HepG2 (cell line): Measurements from ENCODE around the gene AXDND1.

ENCODE experiments used
- BRCA1 ChIP-seq: sonication (generic); formaldehyde crosslinking; IDR thresholded peaks from 2 replicates; pipeline ENCODE4 v1.4.0; 2020; ENCODE audit warnings: missing genetic modification reagents
- CTCF ChIP-seq: sonication (generic); formaldehyde crosslinking; IDR thresholded peaks from 2 replicates; pipeline ENCODE4 v1.5.0; 2020; ENCODE audit warnings: mild to moderate bottlenecking, missing genetic modification reagents, moderate library complexity
- EZH2 ChIP-seq: conservative IDR thresholded peaks from 2 replicates; pipeline ENCODE4 v1.6.1; 2012; ENCODE audit warnings: mild to moderate bottlenecking, low read depth, low read length, moderate library complexity
- HIC2 ChIP-seq: sonication (generic); formaldehyde crosslinking; IDR thresholded peaks from 2 replicates; pipeline ENCODE4 v1.9.0; 2022; ENCODE audit warnings: low read depth, missing genetic modification reagents
- MXD4 ChIP-seq: IDR thresholded peaks from 2 replicates; pipeline ENCODE4 v1.6.1; 2016; ENCODE audit warnings: mild to moderate bottlenecking, missing biosample characterization, missing genetic modification reagents
- PTBP1 ChIP-seq: fragments of 200-400 bp; formaldehyde crosslinking; IDR thresholded peaks from 2 replicates; pipeline ENCODE4 v1.6.1; 2018; ENCODE audit warnings: low read length, low read depth; ENCODE audit not compliant: poor library complexity, severe bottlenecking
- SRF ChIP-seq: IDR thresholded peaks from 2 replicates; pipeline ENCODE4 v1.6.1; 2011; ENCODE audit warnings: mild to moderate bottlenecking, low read depth, low read length, moderate library complexity
- UBTF ChIP-seq: sonication (generic); formaldehyde crosslinking; IDR thresholded peaks from 2 replicates; pipeline ENCODE4 v1.4.0; 2020; ENCODE audit warnings: mild to moderate bottlenecking, missing genetic modification reagents
- YY1 ChIP-seq: IDR thresholded peaks from 2 replicates; pipeline ENCODE4 v1.6.1; 2011; ENCODE audit warnings: low read length, low read depth, moderate library complexity, mild to moderate bottlenecking; ENCODE audit not compliant: insufficient read depth, insufficient replicate concordance
- ZNF256 ChIP-seq: sonication (generic); formaldehyde crosslinking; conservative IDR thresholded peaks from 2 replicates; pipeline ENCODE4 v1.4.0; 2020; ENCODE audit warnings: missing genetic modification reagents
- ZNF414 ChIP-seq: sonication (generic); formaldehyde crosslinking; IDR thresholded peaks from 2 replicates; pipeline ENCODE4 v1.5.0; 2020; ENCODE audit warnings: missing genetic modification reagents

- no peak for TF ChIP-seq YY1
- no peak for TF ChIP-seq EZH2
- TF ChIP-seq BRCA1, result no peak
- no peak for TF ChIP-seq PTBP1
- TF ChIP-seq ZNF414 (CRISPR knock-in tag), result no peak
- no peak for TF ChIP-seq SRF
- no peak for TF ChIP-seq CTCF (CRISPR knock-in tag)
- no peak for TF ChIP-seq MXD4 (CRISPR knock-in tag)
- TF ChIP-seq UBTF (CRISPR knock-in tag), result no peak
- no peak for TF ChIP-seq HIC2 (CRISPR knock-in tag)
- TF ChIP-seq ZNF256 (CRISPR knock-in tag), result no peak
Measured at GRCh38 chr1:179325836-179326235, 39.9 kb upstream of the AXDND1 start.
